ENCODE measurements around the gene RARRES2.

The RARRES2 gene

DNA sequence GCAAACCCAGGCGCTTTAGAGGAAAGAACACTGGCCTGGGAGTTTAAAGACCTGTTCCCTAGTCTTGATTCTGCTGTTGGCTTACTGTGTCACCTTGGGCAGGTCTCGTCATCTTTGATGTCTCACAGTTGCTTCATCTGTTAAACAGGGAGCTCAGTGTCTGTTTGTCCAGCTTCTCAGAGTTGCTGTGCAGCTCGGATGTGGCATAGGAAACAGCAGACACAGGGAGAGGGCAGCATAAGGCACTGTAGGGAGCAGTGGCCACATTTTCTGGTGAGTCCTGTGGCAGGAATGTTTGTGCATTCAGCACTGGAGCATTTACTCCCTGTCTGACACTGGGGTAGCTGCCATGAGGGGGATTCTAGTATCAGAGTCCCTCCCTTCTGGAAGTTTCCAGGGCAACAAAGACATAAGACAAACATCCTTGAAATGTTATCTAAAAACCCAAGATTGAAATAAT is 29.2 kb upstream of the RARRES2 start:
- DNase-seq (ENCODE audit: low read depth in 1 of 2, low spot score in 1 of 2), result no peak
- H3K4me3 ChIP-seq (replicated peaks; ENCODE audit: insufficient read depth, low read length), result peak overlapping the region; percentile 77
- H3K27ac ChIP-seq (replicated peaks), result peak overlapping the region; percentile 100
- TF ChIP-seq, protein P1, sequence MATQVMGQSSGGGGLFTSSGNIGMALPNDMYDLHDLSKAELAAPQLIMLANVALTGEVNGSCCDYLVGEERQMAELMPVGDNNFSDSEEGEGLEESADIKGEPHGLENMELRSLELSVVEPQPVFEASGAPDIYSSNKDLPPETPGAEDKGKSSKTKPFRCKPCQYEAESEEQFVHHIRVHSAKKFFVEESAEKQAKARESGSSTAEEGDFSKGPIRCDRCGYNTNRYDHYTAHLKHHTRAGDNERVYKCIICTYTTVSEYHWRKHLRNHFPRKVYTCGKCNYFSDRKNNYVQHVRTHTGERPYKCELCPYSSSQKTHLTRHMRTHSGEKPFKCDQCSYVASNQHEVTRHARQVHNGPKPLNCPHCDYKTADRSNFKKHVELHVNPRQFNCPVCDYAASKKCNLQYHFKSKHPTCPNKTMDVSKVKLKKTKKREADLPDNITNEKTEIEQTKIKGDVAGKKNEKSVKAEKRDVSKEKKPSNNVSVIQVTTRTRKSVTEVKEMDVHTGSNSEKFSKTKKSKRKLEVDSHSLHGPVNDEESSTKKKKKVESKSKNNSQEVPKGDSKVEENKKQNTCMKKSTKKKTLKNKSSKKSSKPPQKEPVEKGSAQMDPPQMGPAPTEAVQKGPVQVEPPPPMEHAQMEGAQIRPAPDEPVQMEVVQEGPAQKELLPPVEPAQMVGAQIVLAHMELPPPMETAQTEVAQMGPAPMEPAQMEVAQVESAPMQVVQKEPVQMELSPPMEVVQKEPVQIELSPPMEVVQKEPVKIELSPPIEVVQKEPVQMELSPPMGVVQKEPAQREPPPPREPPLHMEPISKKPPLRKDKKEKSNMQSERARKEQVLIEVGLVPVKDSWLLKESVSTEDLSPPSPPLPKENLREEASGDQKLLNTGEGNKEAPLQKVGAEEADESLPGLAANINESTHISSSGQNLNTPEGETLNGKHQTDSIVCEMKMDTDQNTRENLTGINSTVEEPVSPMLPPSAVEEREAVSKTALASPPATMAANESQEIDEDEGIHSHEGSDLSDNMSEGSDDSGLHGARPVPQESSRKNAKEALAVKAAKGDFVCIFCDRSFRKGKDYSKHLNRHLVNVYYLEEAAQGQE (IDR thresholded peaks at IDR 0.05; ENCODE audit: insufficient replicate concordance, low read depth), result no peak
- TF ChIP-seq, protein P2, sequence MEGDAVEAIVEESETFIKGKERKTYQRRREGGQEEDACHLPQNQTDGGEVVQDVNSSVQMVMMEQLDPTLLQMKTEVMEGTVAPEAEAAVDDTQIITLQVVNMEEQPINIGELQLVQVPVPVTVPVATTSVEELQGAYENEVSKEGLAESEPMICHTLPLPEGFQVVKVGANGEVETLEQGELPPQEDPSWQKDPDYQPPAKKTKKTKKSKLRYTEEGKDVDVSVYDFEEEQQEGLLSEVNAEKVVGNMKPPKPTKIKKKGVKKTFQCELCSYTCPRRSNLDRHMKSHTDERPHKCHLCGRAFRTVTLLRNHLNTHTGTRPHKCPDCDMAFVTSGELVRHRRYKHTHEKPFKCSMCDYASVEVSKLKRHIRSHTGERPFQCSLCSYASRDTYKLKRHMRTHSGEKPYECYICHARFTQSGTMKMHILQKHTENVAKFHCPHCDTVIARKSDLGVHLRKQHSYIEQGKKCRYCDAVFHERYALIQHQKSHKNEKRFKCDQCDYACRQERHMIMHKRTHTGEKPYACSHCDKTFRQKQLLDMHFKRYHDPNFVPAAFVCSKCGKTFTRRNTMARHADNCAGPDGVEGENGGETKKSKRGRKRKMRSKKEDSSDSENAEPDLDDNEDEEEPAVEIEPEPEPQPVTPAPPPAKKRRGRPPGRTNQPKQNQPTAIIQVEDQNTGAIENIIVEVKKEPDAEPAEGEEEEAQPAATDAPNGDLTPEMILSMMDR (IDR thresholded peaks at IDR 0.05; ENCODE audit: insufficient read depth, low read length), result no peak
- no peak for TF ChIP-seq SPI1 (IDR thresholded peaks at IDR 0.05; ENCODE audit: borderline replicate concordance, low read depth)
- TF ChIP-seq GABPA (IDR thresholded peaks at IDR 0.05; ENCODE audit: low read depth), result no peak
- no peak for TF ChIP-seq POLR2AphosphoS5 (IDR thresholded peaks at IDR 0.05; ENCODE audit: low read depth)
- H3K27me3 ChIP-seq (ENCODE audit: insufficient read depth, poor library complexity, severe bottlenecking), result no peaks in the 10 kb centered on the region

DNA sequence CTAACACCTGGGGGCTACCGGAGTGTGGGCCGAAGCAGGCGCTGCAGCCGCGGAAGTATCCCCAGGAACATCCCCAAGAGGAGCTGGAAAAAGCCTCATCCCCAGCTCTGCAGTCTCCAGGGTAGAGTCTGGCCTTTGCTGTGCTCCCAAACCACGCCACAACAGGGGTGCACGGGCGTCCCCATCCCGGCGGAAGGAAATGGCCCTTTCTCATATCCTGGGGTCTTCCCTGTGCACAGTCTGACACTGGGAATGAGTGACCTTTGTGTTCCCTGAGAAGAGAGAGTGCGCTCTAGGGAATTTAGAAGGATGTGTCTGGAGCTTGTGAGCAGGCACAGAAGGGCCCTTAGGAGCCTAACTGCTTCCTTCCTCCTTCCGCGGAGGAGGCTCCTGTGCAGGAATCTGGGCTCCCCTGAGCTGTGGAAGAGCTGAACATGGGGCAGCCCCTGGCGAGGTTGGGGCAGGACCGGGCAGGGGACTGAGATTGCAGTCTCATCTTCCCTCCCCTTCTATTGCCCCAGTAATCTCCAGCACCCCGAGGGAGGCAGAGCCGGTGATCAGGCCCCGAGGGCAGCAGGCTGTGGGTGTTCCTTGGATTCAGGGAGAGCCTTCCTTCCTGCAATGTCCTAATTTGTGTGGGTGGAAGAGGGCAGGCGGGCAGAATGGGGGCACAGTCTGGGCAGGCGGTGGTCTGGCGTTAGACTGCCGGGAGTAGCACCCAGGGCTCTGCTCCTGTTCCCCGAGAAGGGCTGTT is 28.5 kb upstream of the RARRES2 start:
- Histone ChIP-seq H3K27ac (replicated peaks) (peak overlapping the region; percentile 100), H3K27me3 (ENCODE audit: insufficient read depth, poor library complexity, severe bottlenecking) (no peaks in the 10 kb centered on the region), H3K4me3 (replicated peaks; ENCODE audit: insufficient read depth, low read length) (peak overlapping the region; percentile 77)
- TF ChIP-seq GABPA (IDR thresholded peaks at IDR 0.05; ENCODE audit: low read depth) (no peak), POLR2AphosphoS5 (IDR thresholded peaks at IDR 0.05; ENCODE audit: low read depth) (no peak; the same call in 1 of the 2 replicates), SPI1 (IDR thresholded peaks at IDR 0.05; ENCODE audit: borderline replicate concordance, low read depth) (no peak)
- TF ChIP-seq, protein P2 (IDR thresholded peaks at IDR 0.05; ENCODE audit: insufficient read depth, low read length), result no peak
- TF ChIP-seq, protein P1 (IDR thresholded peaks at IDR 0.05; ENCODE audit: insufficient replicate concordance, low read depth), result no peak
- peak in 1 of 2 experiments; percentile 39 for DNase-seq (ENCODE audit: low read depth in 1 of 2, low spot score in 1 of 2)

DNA sequence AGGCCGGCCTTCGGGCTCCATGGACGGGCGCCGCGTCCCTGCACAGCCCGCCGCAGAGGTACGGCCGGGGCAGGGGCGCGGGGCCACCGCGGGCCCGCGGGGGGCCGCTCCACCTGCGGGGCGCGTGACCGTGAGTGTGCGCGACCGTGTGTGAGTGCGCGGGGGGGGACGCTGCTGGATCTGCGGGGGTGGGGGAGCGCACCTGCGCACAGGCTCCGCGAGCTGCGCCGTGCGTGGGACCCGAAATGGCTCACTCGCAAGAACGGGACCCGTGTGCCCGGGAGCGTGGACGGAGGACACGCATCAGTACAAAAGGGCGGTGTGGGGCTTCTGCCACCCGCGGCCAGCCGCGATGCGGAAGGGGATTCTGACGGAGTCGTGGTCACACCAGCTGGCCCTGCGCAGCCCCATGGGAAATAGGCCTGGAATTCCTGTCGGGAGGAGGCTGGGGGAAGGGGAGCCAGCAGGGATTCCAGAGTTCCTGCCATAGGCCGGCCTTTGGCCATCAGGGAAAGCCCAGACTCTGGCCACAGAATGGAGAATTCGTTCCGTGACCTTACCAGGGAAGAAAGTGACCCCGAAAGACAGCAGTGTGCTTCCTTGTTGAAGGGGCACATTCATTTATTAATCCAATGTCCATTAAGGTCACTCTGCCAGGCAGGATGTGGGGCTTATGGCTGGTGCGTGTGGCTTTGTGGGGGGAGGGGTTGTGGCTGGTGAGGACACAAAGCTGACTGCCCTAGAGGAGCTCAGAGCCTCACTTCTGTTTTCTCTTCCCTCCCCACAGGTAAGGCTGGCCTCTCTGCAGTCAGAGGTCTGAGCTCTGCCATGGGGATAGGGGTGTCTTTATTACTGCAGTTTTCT is 27.7 kb upstream of the RARRES2 start:
- peak; percentile 63 to 85 for DNase-seq (ENCODE audit: low read depth in 1 of 2, low spot score in 1 of 2)
- TF ChIP-seq, protein P1 (IDR thresholded peaks at IDR 0.05; ENCODE audit: insufficient replicate concordance, low read depth), result no peak
- TF ChIP-seq GABPA (IDR thresholded peaks at IDR 0.05; ENCODE audit: low read depth) (no peak), SPI1 (IDR thresholded peaks at IDR 0.05; ENCODE audit: borderline replicate concordance, low read depth) (peak; percentile 72), POLR2AphosphoS5 (IDR thresholded peaks at IDR 0.05; ENCODE audit: low read depth) (peak; percentile 80)
- TF ChIP-seq, protein P2 (IDR thresholded peaks at IDR 0.05; ENCODE audit: insufficient read depth, low read length), result no peak
- Histone ChIP-seq H3K27me3 (ENCODE audit: insufficient read depth, poor library complexity, severe bottlenecking) (no peaks in the 10 kb centered on the region), H3K4me3 (replicated peaks; ENCODE audit: insufficient read depth, low read length) (peak overlapping the region; percentile 77), H3K27ac (replicated peaks) (peak overlapping the region; percentile 100)

Data from HL-60 (cell line).